HT-29 (cell line): Measurements from ENCODE around the gene CALCA. TPM values are rescaled to one million over a fixed set of nuclear protein-coding genes. Genes with fewer than 3 reads are reported as not detected.
"Not testable (repeated sequence)": the region's sequence is repeated elsewhere in the genome, so short reads cannot be mapped to it uniquely, and the experiment has no call there.

Experiments used
- DNase-seq: peaks from one replicate; pipeline ENCODE4 v3.0.0-alpha.2; 2015; ENCODE audit warnings: low spot score
- total RNA-seq: library from RNA; depleted of rRNA; stranded (reverse); fragments of >200 nt; shearing (Covaris generic); gene quantifications from 2 replicates; pipeline ENCODE4 v1.2.3, GENCODE V29; 2014; rRNA removed

CALCA gene, protein sequence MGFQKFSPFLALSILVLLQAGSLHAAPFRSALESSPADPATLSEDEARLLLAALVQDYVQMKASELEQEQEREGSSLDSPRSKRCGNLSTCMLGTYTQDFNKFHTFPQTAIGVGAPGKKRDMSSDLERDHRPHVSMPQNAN
- not detected in 2 replicates for total RNA-seq

DNA sequence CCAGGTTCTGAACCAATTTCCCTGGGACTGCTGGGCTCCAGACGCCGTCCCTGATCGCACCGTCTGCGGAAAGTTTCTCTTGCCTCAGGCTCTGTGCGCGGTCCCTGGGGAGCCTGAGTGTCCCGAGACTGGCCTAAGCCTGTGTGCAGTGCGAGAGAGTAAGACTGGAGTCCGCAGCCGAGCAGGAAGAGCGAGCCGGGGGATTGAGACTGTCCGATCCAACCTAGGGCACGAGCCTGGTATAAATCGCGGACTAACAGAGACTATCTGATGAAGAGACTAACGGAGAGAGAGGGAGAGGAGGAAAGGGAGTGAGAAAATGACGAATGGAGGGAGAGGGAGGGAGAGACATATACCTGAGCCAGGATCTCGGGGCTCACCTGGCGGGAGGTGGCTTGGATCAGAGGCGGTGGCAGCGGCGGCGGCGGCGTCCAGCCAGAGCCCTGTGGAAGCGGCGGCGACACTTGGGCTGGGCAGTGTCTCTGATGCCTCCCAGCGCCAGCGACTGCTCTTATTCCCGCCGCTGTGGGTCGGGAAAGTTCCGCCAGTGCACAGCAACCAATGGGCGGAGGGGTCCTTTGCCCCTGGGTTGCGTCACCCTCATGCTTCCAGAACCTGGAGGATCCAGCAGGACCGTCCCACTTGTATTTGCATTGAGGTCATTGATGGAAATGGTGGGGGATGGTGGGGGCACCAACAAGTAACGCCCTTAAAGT is at the start of gene CALCA:
Gene CALCA, minus strand, starts transcription at position 487 of the 716 bp plus-strand sequence. CDS start 1,159 bp downstream, outside the sequence.
- no peak for DNase-seq

DNA sequence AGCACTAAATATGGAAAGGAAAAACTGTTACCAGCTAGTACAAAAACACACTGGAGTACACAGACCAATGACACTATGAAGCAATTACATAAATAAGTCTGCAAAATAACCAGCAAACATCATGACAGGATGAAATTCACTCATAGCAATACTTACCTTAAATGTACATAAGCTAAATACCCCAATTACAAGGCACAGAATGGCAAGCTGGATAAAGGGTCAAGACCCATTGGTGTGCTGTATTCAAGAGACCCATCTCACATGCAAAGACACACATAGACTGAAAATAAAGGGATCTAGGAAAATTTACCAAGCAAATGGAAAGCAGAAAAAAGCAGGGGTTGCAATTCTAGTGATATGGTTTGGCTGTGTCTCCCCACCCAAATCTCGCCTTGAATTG is 44.0 kb upstream of the CALCA start:
- no peak for DNase-seq

DNA sequence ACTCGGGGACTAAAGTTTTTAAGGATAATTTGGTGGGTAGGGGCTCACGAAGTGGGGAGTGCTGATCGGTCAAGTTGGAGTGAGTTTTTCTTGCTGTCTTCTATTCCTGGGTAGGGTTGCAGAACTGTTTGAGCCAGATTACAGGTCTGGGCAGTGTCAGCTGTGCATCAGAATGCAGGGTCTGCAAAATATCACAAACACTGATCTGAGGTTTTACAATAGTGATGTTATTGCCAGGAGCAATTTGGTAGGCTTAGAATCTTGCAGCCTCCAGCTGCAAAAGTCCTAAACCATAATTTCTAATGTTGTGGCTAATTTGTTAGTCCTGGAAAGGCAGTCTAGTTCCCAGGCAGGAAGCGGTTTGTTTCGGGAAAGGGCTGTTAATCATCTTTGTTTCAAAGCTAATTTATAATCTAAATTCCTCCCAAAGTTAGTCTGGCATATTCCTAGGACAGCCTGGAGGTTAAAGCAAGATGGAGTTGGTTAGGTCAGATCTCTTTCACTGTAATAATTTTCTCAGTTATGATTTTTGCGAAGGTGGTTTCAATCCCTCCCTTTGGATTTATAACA is 39.7 kb upstream of the CALCA start:
- DNase-seq, result no peak

DNA sequence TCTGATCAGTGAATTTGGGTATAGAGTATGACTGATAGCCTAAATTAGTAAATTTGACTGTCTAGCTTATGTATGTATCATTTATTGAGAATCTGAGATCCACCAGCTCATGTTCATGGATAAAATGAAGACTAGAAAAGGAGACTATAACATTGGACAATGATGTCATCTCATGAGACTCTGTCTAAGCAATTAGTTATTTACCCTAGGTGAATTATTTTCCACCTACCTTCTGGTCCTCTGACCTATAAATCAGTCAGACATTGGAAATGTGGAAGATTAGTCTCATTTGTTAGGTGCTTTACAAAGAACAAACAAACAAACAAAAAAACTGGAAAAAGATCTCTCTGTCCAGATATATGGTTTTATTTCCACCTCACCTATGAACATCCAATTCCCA is 38.7 kb upstream of the CALCA start:
- DNase-seq, result no peak

DNA sequence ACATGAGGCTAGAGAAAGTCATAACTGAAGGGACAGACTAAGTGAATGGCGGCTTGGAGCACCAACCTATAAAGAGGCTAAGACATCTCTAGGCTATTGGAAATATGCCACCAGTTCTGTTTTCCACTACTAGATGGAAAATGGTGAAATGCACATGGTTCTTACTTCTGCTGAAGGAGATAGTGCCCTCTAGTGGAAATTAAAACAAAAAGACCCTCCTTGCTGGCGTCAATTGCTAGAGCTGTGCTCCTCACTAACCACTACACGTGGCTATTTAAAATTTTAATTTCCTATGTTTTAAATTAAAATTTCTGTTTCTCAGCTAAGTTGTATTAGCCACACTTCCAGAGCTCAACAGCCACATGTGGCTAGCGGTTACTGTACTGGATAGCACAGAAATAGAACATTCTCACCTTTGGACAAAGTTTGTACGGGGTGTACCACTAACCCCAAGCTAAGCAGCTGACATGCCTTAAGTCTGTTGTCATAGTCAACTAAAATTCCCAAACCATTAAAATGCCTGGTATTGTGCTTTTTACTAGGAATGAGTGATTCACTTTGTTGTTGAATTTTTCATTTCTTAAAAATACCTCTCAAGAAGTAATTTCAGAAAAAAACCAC is 34.1 kb upstream of the CALCA start:
- DNase-seq, result peak; percentile 53

DNA sequence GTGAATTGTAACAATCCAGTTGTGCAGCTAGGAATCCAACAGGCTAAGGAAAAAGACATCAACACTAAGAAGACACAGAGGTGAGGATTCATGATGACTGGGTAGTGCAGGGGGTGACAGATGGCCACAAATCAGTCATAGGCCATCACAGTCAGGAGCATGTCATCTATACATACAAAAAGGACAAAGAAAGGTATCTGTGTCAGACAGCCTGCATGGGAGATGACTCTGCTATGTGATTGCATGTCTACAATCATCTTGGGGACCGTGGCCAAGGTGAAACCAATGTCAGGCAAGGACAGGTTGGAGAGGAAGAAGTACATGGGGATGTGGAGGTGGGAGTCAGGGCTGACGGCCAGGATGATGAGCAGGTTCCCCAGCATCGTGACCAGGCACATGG is 16.0 kb upstream of the CALCA start:
- not testable (repeated sequence) for DNase-seq

DNA sequence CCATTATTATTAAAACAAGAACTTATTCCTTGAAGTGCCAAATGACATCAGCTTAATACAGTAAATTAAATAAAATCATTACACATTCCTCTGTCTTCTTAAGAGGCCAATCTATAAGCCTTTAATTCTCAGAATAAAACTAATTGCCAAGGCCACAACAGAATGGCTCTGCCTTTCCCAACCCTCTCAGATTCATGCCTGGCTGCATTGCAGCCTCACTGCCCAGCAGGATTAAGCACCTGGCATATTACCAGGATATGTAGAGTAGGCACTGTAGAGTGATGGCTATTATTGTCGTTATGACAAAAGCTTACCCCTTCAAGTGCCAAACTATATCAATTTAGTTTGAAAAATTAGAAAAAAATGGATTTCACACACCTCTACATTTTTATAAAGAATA is 9.4 kb upstream of the CALCA start:
- DNase-seq, result no peak

DNA sequence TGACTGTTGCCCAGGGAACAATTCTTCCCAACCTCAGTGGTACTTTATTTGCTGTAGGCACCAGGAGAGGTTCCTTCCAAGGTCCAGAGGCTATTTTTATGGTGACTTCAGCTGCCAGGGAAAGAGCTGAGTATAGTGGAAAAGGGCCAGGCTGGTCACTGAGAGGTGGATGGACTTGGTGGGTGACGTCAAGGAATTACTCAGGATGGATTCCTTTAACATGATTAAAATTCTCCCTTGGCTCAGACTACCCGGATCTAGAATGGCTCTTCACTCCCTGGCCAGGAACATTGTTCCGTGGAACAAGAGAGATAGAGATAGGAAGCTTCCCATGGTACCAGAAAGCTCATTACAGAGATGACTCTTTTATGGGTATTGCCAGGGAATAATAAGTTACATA is 8.7 kb upstream of the CALCA start:
- no peak for DNase-seq

DNA sequence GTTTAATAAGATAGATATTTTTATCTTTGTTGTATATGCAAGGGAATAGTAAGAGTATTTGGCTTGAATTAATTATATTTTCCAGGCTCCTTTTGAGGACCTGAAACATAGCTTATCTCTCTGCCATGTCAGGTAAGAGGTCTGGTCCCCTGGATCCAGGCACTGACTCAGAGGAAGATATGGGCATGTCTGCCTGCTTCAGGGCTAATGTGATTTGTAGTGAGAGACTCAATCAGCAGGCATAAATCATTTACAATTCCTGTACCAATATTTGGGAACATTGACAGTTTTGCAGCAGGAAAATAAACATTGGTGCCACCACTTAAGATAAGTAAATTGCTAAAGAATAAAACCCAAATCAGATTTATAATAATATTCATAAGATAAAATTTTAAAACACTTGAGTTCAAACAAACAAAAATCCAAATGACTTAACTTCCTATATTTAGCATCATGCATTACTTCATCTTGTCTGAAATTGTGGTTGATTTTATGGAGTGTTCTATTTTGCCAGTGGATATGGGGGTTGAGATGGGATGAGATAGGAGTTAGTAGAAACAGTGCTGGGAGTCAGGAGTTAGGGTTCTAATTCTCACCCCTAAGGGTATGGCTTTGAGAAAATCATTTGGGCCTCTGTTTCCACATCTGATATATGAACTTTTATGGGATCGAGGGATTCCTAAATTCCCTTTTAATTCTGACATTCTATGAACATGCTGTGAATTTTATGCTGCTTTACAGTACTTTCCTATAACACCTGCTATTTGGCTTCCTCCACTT is 5.1 kb upstream of the CALCA start:
- no peak for DNase-seq

DNA sequence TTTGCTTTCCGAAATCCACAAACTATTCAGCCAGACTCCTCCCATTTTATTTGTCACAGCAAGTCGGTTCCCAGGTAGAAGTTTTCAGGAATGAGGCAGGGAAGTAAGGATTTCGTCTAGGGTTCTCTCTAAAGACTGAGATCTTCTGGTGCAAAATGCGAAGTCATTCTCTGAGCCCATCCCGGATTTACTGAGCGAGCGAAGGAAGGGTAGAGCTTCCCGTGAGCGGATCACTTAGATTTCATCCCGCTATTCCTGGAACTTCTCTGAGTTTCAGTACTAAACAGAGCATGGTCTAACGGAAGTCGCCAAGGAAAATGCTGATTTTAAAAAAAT is 3.1 kb upstream of the CALCA start:
- DNase-seq, result no peak

DNA sequence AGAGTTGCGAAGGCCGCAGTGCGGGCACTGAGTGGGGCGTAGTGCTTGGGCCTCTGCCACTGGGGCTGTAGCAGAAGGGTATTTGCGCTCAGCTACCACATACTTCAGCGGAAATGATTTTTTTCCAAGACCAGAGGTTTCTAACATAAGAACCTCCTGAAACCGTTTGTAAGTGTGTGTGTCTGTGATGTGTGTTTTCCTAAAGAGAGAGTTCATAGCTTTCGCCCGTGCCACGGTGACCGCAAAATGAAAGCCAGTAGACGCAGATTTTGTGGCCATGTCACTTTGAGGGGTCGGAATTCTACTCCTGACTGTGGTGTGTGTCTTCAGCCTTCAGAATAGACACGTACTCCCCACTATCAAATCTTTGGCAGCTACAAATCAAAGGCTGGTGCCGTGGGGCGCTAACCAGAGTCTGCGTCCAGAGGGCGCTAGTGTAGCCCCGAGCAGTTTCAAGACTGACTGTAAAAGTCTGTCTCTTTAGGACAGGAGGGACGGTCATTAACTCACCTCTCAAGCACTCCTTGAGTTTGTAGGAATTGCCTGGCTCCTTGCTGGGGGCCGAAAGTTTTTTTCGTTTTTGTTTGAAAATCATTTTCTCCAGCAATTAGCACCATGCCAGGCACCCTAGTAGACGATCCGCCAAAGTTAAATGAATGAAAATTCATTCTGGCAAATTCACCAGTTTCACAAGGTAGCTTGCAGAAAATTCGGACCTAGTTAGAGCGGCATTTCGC is 2.5 kb upstream of the CALCA start:
- peak; percentile 77 for DNase-seq

DNA sequence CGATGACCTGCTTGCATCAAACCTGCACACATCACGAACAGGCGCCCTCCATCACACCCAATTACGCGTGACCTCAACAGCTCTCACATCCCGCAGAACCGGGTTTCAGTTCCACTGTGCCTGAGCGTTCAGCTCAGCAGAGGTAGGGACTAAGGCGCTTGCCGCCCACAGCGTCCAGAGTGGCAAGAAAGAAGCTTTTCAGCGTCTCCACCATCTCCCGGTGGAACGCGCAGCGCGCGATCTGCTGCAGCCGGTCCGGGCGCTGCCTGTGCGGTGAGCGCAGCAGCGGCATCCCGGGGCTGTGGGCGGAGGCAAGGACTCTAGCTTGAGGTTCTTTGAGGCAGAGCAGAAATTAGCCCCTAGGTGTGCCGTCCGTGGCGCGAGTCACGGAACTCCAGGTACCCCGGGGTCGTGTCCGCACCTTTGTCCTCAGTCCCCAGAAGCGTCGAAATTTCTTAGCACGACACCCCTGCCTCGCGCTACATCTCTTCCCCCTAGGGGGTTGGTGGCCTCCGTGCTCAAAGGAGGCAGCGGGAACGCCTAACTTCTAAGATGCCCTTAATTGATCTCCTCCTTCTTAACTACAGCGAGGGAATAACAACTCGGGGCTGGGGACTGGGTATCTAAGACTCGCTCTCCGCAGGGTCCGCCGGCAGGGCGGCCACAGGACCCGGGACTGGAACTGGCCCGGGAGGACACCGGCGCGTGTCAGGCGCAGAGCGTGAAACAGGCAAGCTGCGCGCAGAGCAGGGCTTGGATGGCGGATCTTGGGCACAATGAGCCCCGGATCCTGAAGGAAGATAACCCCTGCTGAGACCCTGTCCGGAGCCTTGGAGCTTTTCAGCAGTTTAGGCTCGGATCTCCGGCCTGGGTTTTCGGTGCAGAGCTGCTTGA is 1.7 kb upstream of the CALCA start:
- DNase-seq, result no peak

DNA sequence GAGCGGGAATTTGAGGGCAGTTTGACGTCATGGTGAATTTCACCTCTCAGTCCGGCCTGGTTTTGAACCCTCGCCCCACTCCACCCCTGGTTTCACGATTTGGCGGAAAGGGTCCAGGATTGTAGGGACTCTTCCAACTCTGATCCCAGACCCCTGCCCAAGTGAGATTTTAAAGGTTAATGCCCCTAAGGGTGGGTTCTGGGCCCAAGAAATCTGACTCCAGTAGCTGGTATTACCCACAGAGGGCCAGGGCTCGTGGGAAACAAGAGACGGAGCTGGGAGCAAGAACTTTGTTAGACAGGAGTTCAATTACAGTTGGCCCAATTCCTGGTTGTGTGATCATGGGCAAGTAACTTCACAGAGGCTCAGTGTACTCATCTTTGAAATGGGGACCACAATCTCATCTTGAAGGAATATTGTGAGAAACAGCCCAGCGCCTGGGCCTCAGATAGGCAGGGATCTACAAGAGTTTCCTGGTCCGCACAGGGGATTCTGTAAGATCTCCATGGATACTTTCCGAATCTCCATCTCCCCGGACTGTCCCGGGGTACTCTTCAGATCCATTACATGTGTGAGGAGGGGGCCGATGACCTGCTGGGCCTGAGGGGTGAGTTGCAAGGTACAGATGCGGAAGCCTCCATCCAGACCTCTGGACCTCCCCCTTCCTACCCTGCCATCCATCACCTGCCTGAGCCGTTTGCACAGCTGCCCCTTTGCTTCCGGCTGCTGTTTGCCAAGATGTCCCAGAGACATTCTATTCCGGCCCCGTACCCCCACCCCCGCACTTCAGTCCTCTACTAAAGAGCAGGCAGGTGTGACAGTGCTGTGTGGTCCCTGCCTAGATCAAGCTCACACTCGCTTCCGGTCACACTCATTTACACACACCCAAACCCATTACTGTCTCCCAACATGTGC is 687 bp upstream of the CALCA start:
- DNase-seq, result no peak

DNA sequence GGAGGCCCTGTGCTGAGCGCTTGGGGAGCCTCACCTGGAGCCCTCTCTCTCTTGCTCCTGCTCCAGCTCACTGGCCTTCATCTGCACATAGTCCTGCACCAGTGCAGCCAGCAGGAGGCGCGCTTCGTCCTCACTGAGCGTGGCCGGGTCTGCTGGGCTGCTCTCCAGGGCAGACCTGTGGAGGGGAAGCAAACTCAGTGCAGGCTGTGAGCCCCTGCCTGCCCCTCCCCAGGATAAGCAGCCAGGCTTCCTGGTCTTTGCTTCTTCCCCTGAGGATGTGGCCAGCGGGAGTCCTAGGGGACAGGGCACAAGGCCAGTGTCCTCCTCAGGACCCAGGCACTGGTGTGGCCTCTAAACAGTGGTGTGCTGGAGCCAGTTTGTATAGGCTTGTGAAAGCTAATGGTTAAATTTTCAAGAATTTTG is 2.2 kb downstream of the CALCA start:
- DNase-seq, result peak; percentile 64

DNA sequence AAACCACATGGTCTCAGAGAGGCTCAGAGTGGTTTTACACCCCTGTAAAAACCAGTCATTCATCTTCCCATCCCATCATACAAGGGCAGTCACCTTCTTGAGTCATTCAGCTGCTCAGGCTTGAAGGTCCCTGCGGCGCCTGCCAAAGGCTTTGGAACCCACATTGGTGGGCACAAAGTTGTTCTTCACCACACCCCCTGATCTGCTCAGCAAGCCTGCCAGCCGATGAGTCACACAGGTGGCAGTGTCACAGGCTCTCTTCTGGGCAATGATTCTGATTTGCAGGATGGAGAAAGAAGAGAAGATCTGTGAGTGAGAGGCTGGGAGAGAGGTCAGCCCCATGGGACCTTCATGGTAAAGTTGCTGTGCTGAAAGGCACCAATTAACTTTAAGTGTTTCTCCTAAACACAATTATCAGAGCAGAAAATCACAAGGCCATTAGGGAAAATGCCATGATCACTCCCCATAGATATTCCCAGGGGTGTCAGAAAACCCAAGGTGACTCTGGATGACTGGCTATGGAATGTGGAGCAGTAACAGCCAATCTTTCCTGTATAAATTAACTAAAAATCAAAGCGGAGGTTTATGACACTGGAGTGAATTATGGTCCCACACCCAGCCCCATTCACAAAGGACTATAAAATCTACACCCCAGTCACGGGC is 4.4 kb downstream of the CALCA start:
- no peak for DNase-seq

DNA sequence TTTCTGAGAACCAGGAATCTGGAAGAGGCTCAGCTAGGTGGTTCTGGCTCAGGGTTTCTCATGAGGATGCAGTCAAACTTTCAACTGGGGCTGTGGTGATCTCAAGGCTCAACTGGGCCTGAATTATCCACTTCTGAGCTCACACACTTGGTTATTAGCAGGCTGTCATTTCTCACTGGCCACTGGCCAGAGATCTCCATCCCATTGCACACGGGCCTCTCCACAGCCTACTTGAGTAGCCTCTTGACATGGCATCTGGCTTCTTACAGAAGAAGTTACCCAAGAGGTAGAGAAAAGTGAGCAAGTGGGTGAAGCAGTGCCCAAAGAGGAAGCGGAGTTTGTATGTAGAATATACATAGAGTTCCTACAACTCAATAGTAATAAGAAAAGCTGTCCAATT is 16.0 kb downstream of the CALCA start:
- no peak for DNase-seq

DNA sequence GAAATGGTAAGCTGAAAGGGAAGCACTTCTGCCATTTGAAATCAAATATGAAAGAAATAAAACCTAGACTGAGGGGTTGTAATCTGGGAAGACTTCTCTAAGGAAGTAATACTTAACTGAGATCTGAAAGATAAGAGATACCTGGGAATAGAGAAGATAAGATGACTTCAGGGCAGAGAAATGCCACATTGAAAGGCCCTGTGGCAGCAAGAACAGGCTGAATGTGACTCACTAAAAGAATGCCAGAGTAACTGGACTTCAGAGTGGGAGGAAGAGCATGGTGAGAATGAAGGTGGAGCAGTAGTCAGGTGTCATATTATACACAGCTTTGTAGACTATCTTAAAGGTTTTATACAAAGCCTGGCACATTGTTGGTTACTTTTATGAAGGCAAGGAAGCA is 17.6 kb downstream of the CALCA start:
- no peak for DNase-seq

DNA sequence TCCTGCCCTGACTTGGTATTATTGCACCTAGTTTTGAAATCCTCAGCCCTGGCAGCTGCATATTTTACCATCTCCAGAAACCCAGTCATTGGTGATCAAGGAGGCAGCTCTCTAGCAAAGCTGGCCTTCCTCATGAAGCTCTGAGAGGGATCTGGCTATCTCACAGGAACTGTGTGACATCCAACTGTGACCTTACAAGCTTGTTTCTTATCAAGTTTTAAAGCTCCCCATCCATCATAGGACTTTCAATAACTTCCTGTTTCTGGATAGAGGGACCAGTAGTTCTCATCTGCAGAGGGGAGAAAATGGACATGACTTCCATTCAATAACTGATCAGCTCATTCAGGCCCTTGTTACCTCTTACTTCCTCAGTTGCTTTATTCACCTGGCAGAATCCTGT is 18.2 kb downstream of the CALCA start:
- DNase-seq, result no peak
